ENCODE data around the gene ADGB.
A peak's percentile ranks its signal among the peaks of the same experiment; 100 is the strongest.
"Not testable (repeated sequence)": the region's sequence is repeated elsewhere in the genome, so short reads cannot be mapped to it uniquely, and the experiment has no call there.

Gene ADGB

GRCh38 chr6:146847426-146847825, 248.7 kb downstream of the ADGB start:
- H3K27me3 Mint-ChIP-seq, result no peaks in the 10 kb centered on the region
- no peak overlapping the region for H3K27ac Mint-ChIP-seq
- CTCF ChIA-PET, result no interaction called here

GRCh38 chr6:146850238-146850896, 251.6 kb downstream of the ADGB start:
- CTCF ChIA-PET, result interaction anchor here (0.9 kb wide), 1 partner anchor 65 kb away, joined by 3 read pairs; no protein-coding TSS in a partner anchor
- H3K27ac Mint-ChIP-seq, result no peak overlapping the region
- peaks cover 6% of the 10 kb centered on the region for H3K9me3 Mint-ChIP-seq
- peaks cover 11% of the 10 kb centered on the region for H3K4me1 Mint-ChIP-seq
- H3K36me3 Mint-ChIP-seq, result no peaks in the 10 kb centered on the region
- no peaks in the 10 kb centered on the region for H3K27me3 Mint-ChIP-seq
- no peak for DNase-seq
- H3K4me3 Mint-ChIP-seq, result no peak overlapping the region

More at GRCh38 chr6:146847426-146847825, 248.7 kb downstream of the ADGB start:
- DNase-seq, result no peak
- Mint-ChIP-seq H3K4me1 (peaks cover 11% of the 10 kb centered on the region), H3K9me3 (peaks cover 14% of the 10 kb centered on the region), H3K4me3 (no peak overlapping the region), H3K36me3 (no peaks in the 10 kb centered on the region)

- peaks cover 11% of the 10 kb centered on the region for H3K4me1 Mint-ChIP-seq
- peaks cover 4% of the 10 kb centered on the region for H3K9me3 Mint-ChIP-seq
- H3K27ac Mint-ChIP-seq, result no peak overlapping the region
- H3K36me3 Mint-ChIP-seq, result no peaks in the 10 kb centered on the region
- H3K4me3 Mint-ChIP-seq, result no peak overlapping the region
- no peak for DNase-seq
- CTCF ChIA-PET, result interaction anchor here (0.9 kb wide), 1 partner anchor 65 kb away, joined by 3 read pairs; no protein-coding TSS in a partner anchor
- H3K27me3 Mint-ChIP-seq, result no peaks in the 10 kb centered on the region
Observed at GRCh38 chr6:146850981-146851380, 252.2 kb downstream of the ADGB start.

- Mint-ChIP-seq H3K36me3 (no peaks in the 10 kb centered on the region), H3K4me3 (no peak overlapping the region), H3K9me3 (peaks cover 3% of the 10 kb centered on the region), H3K27ac (no peak overlapping the region), H3K27me3 (no peaks in the 10 kb centered on the region), H3K4me1 (peaks cover 11% of the 10 kb centered on the region)
- no peak for DNase-seq
- CTCF ChIA-PET, result no interaction called here
Observed at GRCh38 chr6:146851837-146852236, 253.1 kb downstream of the ADGB start.

GRCh38 chr6:146854521-146855255, 255.9 kb downstream of the ADGB start:
- H3K27me3 Mint-ChIP-seq, H3K36me3 Mint-ChIP-seq, DNase-seq, H3K4me3 Mint-ChIP-seq, H3K27ac Mint-ChIP-seq, H3K9me3 Mint-ChIP-seq: not testable (repeated sequence)
- peaks cover 20% of the 10 kb centered on the region for H3K4me1 Mint-ChIP-seq
- CTCF ChIA-PET, result interaction anchor here (1.0 kb wide), 1 partner anchor 388 kb away, joined by 3 read pairs; no protein-coding TSS in a partner anchor

- Mint-ChIP-seq H3K36me3 (no peaks in the 10 kb centered on the region), H3K27me3 (peaks cover 4% of the 10 kb centered on the region), H3K9me3 (peaks cover 3% of the 10 kb centered on the region), H3K4me1 (peaks cover 17% of the 10 kb centered on the region), H3K4me3 (no peak overlapping the region), H3K27ac (no peak overlapping the region)
- CTCF ChIA-PET, result interaction anchor here (0.7 to 1.1 kb wide), 2 partner anchors 50 to 1309 kb away, joined by 3 to 4 read pairs; no protein-coding TSS in a partner anchor
- DNase-seq, result no peak
Observed at GRCh38 chr6:146855889-146856288, 257.1 kb downstream of the ADGB start.

GRCh38 chr6:146856296-146856695, 257.5 kb downstream of the ADGB start:
- peaks cover 3% of the 10 kb centered on the region for H3K9me3 Mint-ChIP-seq
- no peak for DNase-seq
- no peak overlapping the region for H3K27ac Mint-ChIP-seq
- H3K27me3 Mint-ChIP-seq, result peaks cover 4% of the 10 kb centered on the region
- CTCF ChIA-PET, result interaction anchor here (0.7 to 1.1 kb wide), 2 partner anchors 50 to 1309 kb away, joined by 3 to 4 read pairs; no protein-coding TSS in a partner anchor
- H3K4me3 Mint-ChIP-seq, result no peak overlapping the region
- peaks cover 17% of the 10 kb centered on the region for H3K4me1 Mint-ChIP-seq
- no peaks in the 10 kb centered on the region for H3K36me3 Mint-ChIP-seq

- H3K36me3 Mint-ChIP-seq, result no peaks in the 10 kb centered on the region
- H3K27ac Mint-ChIP-seq, result no peak overlapping the region
- H3K27me3 Mint-ChIP-seq, result peaks cover 4% of the 10 kb centered on the region
- no peak overlapping the region for H3K4me3 Mint-ChIP-seq
- CTCF ChIA-PET, result interaction anchor here (1.0 kb wide), 2 partner anchors 45 to 429 kb away, joined by 3 read pairs; no protein-coding TSS in a partner anchor
- peaks cover 9% of the 10 kb centered on the region for H3K4me1 Mint-ChIP-seq
- H3K9me3 Mint-ChIP-seq, result peaks cover under 1% of the 10 kb centered on the region
- DNase-seq, result peak; percentile 77
Observed at GRCh38 chr6:146857180-146857979, 258.6 kb downstream of the ADGB start.

GRCh38 chr6:146857980-146858347, 259.2 kb downstream of the ADGB start:
- no peak overlapping the region for H3K27ac Mint-ChIP-seq

GRCh38 chr6:146859206-146859605, 260.4 kb downstream of the ADGB start:
- Mint-ChIP-seq H3K36me3 (no peaks in the 10 kb centered on the region), H3K4me1 (peaks cover 8% of the 10 kb centered on the region), H3K27ac (no peak overlapping the region), H3K4me3 (no peak overlapping the region), H3K27me3 (peaks cover 4% of the 10 kb centered on the region), H3K9me3 (no peaks in the 10 kb centered on the region)
- CTCF ChIA-PET, result no interaction called here
- DNase-seq, result no peak

More at GRCh38 chr6:146857980-146858347, 259.2 kb downstream of the ADGB start:
- CTCF ChIA-PET, result interaction anchor here (1.0 kb wide), 2 partner anchors 44 to 428 kb away, joined by 3 read pairs; no protein-coding TSS in a partner anchor
- no peak for DNase-seq
- H3K27me3 Mint-ChIP-seq, result peaks cover 4% of the 10 kb centered on the region
- no peaks in the 10 kb centered on the region for H3K9me3 Mint-ChIP-seq
- H3K4me1 Mint-ChIP-seq, result peaks cover 8% of the 10 kb centered on the region
- H3K4me3 Mint-ChIP-seq, result no peak overlapping the region
- no peaks in the 10 kb centered on the region for H3K36me3 Mint-ChIP-seq

GRCh38 chr6:146859795-146860495, 261.2 kb downstream of the ADGB start:
- no peaks in the 10 kb centered on the region for H3K36me3 Mint-ChIP-seq
- H3K4me1 Mint-ChIP-seq, result peaks cover 8% of the 10 kb centered on the region
- H3K27me3 Mint-ChIP-seq, result peaks cover 4% of the 10 kb centered on the region
- CTCF ChIA-PET, result no interaction called here
- H3K9me3 Mint-ChIP-seq, result no peaks in the 10 kb centered on the region
- DNase-seq, result no peak
- no peak overlapping the region for H3K27ac Mint-ChIP-seq
- no peak overlapping the region for H3K4me3 Mint-ChIP-seq

- Mint-ChIP-seq H3K9me3 (no peaks in the 10 kb centered on the region), H3K27ac (no peak overlapping the region), H3K36me3 (no peaks in the 10 kb centered on the region), H3K4me3 (no peak overlapping the region), H3K4me1 (peaks cover 8% of the 10 kb centered on the region), H3K27me3 (peaks cover 4% of the 10 kb centered on the region)
- CTCF ChIA-PET, result no interaction called here
- DNase-seq, result no peak
Observed at GRCh38 chr6:146860583-146860982, 261.8 kb downstream of the ADGB start.

- no peak for DNase-seq
- H3K36me3 Mint-ChIP-seq, result no peaks in the 10 kb centered on the region
- H3K4me1 Mint-ChIP-seq, result peaks cover 8% of the 10 kb centered on the region
- H3K4me3 Mint-ChIP-seq, result no peak overlapping the region
- CTCF ChIA-PET, result no interaction called here
- no peaks in the 10 kb centered on the region for H3K9me3 Mint-ChIP-seq
- H3K27ac Mint-ChIP-seq, result no peak overlapping the region
- H3K27me3 Mint-ChIP-seq, result peaks cover 4% of the 10 kb centered on the region
Observed at GRCh38 chr6:146861029-146861563, 262.3 kb downstream of the ADGB start.

All from activated naive CD4-positive, alpha-beta T cell treated with anti-CD3 and anti-CD28 coated beads, Interleukin-2, amount 10 ng/mL, durations not matched to agents 7 days and 5 days (primary cell).